Activated CD4-positive, alpha-beta T cell treated with anti-CD3 and anti-CD28 coated beads, Interleukin-2, Interleukin-6, amounts not matched to agents 100 ng/mL and 50 ng/mL, durations not matched to agents 16 hours and 8 hours (primary cell): ENCODE results near the gene PNMA1.

Experiments
- DNase-seq: peaks from one replicate; pipeline ENCODE4 v3.0.0-alpha.2; 2020

The PNMA1 gene

GRCh38 chr14:73736842-73737241 lies 22.7 kb upstream of the PNMA1 start:
- no peak for DNase-seq

DNA sequence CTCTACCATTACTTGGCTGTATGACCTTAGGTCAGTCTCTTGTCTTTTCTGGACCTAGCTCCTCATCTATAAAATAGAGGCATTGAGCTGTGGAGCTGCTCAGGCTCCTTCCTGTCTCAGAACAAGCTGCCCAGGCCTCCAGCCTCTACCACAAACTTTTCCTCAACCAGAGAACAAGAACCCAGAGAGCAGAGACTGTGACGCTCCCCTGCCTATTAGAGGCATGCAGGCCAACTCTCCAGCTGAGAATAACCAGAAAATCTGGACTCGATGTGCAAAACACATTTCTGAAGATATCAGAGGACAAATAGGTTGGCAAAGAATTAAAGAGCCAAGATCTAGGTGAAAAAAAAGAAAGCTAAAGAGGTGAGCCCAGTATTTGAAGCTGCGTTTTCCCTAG lies 17.8 kb upstream of the PNMA1 start:
- DNase-seq, result no peak

DNA sequence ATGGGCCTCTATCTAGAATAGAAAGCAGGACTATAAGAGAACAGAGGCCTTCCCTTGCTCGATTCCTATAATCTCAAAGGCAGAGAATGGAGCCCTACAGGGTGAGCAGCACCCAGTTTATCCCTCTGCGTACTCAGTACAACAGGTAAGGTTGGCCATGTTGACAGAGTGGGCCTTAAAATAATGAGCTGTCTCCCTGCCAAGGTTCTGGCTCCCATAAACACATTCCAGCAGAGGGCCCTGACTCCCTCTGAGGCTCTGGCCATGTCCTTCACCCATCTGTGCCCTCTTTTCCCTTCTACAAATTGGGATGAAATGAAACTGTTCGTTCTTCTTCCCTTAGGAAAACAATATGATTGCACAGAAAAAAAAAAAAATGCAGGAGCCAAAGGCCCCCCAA lies 16.9 kb upstream of the PNMA1 start:
- DNase-seq, result no peak

- DNase-seq, result no peak
These were observed 15.5 kb upstream of the PNMA1 start for GRCh38 chr14:73729556-73730265.

DNA sequence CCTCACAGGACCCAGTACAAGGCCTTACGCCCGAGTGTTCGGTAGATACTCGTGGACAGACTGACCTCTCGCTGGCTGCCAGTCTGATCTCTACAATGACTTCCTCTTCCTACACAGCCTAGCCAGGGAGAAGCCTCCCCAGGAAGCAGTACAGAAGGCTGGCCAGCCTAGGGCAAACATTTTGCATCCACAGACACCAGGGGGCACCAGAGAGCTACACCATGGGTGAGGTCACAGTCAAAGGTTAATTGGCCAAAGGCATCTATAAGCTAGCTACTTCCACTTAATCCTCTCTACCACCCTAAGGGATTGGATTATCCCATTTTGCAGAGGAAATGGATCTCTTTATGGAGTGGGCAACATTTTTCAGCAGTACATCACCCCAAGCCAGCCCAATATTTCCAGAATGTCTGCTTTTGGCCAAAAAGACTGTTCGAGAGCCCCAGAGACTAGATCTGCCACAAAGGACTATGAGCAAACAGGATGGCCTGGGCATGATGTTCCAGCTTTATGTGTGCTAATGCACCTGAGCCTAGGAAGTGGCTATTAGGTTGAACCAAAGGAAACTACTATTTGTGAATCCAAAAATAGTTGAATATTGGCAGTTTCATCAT lies 14.6 kb upstream of the PNMA1 start:
- DNase-seq, result peak; percentile 92

DNA sequence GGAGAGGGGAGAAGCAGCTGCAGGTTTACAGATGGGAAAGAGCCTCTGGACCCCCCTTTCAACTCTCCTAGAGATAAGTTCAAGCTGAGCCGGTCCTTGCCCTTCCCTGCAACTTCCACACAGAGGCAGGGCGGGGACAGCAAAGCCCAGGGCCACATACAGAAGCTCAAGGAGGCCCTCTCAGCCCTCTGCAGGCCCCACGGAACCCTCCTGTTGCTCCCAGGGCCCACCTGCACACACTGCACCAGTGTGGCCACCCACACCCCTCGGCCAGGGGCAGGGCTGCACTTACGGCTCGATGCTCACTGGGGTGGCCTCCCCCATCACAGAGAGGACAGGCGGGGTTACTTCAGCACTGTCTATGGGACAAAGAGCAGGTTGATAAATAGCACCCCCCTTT lies 13.0 kb upstream of the PNMA1 start:
- no peak for DNase-seq

DNA sequence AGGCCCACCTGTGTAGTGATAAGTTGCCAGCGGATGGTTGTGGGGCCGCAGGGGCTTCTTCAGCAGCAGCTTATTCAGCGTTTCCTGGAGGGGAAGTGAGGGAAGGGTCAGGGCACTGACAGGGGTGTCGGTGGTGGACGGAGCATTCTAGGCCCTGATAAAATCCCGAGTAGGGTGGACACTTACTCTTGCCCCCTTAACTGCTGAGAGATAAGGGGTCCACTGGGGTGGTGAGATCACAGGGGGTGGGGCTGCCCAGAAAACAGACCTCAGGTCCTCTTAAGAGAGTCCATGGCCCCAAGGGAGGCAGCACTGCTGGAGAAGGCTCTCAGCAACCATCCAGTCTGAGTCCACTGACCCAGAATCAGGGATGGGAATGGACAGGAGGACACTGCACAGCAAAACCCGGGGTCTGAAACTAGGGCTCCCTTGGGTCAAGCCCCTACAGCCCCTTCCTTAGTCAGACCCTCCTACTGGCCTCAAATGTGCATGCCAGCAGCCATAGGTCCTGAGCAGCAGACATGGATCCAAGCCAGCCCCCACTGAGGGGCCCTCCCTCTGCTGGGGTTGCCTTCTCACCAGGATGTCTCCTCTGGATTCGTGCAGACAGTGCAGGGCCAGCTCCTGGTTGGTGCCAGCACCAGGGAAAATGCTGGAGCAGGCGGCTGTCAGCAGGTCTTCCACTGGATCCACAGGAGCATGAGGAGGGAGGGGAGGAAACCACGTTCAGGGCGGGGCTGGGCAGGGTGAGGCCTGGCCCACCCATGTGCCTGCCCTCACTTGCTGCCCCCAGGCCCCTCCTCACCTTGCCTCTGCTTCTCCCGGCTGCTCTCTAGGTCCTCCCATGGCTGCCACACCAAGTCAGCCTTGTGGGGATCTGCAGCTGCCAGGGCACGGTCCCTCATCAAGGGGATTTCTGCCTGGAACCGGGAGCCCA lies 12.1 kb upstream of the PNMA1 start:
- DNase-seq, result no peak

- no peak for DNase-seq
These were observed 11.2 kb upstream of the PNMA1 start for GRCh38 chr14:73725116-73726024.

- DNase-seq, result no peak
These were observed 10.5 kb upstream of the PNMA1 start for GRCh38 chr14:73724696-73725095.

DNA sequence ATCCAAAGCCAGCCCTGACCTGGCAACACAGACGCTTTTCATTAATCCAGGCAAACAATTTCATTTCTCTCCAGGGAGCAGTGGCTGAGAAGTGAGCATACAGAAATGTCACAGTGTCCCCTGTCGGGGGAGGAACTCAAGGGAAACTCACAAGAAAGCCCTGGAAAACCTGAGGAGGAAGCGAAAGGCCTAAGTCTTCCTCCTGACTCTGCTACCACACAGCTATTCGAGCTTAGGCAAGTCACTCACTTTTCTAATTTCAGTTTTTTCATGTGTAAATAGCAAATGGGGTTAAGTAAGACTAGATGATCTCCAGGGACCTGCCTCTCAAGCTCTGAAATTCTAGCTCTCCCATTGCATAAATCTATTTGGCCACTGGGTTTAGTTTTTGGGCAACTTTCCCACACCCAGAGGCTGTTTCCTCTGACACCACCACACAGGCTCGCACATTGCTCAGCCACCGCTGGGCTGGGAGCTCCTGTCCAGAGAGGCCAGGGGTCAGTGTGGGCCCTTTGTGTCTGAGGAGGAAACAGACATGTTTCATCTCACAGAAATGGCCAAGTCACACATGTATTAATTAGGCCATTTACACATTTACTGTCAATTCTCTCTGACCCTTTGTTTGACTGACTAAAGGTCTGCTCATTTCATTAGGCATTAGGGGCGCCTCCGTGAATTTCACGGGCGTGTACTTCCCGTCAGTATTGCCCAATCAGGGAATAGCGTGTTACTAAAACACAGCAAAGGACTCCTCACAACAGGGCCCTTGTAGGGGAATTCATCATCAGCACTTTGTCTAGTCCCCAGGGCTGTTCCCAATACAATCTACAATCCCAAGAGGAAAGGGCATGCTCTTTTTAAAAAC lies 9.8 kb upstream of the PNMA1 start:
- DNase-seq, result no peak

DNA sequence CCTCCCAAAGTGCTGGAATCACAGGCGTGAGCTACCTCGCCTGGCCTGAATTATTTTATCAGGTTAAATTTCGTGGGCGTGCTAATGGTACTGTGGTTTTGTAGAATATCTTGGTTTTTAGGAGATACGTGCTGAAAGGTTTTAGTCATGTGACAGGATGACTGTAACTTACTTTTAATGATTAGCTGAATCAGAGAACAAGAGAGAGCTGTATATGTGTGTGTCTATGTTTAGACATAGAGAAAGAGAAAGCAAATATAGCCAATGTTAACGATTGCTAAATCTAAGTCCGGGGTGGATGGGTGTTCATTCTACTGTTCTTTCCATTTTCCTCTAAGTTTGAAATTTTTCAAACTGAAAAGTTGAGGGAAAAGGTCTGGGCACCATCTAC lies 9.2 kb upstream of the PNMA1 start:
- no peak for DNase-seq

DNA sequence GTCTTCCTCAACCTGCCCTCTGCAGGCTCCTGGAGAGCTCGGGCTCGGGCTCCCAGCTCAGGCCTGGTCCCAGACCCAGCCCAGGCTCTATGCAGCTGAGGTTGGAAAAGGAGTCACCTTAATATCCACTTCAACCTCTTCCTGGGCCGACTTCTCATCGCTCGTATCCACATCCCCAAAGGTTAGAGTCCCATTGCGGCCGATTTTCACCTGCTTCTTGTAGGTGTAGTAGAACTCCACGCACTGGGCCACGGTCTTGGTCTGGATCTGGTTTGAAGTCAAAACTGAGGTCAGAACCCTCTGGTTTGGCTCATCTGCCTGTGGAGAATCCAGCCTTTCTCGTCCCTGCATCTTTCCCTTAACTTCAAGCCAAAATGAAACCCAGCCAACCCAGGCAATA lies 8.4 kb upstream of the PNMA1 start:
- DNase-seq, result no peak

- DNase-seq, result no peak
These were observed 7.1 kb upstream of the PNMA1 start for GRCh38 chr14:73721101-73721821.

DNA sequence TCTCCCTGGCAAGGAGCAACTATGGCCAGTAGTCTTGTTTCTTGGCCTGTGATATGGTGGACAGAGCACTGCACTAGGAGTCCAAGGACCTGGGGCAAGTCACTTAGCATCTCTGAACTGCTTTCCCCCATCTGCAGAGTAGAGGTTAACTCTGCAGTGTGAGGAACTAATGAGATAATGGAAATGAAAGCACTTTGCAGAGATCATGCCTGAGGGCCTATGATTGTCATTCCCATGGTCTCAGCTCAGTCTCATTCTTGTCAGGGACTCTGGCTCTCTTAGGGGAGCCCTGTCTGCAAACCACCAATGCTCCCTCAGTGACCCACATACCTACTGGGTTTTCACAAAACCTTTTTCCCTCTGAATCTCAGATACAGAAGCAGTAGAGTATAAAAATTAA lies 6.5 kb upstream of the PNMA1 start:
- no peak for DNase-seq

DNA sequence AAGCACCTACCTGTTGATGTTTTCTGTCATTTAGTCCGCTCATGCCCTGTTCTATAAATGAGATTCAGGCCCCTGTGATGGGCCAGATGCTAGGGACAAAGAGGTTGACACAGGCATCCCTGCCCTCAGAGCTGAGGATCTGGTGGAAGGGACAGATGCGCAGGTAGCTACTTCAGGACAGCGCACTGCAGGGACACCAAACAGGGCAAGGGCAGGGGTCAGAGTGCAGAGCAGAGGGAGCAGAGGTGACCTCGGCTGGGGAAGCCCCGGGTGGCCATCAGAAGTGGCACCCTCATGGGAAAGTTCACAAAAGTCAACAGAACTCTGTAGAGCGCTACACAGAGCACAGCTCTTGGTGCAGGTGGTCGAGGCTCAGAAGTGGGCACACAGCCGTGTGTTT lies 5.6 kb upstream of the PNMA1 start:
- DNase-seq, result no peak

DNA sequence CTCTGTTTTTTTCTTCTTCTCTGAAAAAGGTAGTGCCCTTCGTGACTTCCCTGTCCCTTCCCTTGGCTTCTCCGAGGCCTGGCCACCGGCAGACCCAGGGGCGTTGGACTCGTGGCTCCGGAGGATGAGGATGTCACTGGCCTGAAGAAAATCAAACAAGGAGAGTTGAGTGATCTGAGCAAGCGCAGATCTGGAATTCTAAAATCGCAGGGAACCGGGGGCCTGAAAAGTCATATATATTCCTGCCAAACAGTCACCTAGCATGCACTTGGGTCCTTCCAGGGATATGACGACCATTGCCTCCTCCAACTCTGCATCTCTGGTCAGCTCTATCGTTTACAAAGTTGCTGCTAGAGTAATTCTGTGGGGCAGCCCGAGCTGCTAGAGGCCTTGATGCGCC lies 5.2 kb upstream of the PNMA1 start:
- no peak for DNase-seq

GRCh38 chr14:73718418-73719251 lies 4.5 kb upstream of the PNMA1 start:
- DNase-seq, result no peak

GRCh38 chr14:73717711-73718417 lies 3.7 kb upstream of the PNMA1 start:
- no peak for DNase-seq

DNA sequence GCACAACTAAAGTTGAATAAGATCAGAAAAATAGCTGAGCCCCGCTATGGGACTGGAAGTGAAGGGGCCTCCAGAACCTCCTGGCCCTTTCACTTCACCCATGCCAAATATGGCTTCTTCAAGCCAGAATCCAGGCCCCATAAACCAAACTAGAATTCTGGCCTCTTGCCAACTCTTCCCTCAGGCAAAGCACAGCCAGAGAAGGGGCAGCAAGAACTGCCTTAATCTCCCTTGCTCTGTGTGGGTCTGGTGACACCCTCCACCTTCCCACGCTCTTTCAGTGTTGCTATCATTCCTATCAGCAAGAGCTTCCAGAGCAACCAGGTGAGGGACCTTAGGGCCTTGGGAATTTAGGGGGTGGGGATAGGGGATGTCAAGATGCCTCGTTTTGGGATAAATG lies 3.1 kb upstream of the PNMA1 start:
- no peak for DNase-seq

- no peak for DNase-seq
These were observed 1.5 kb upstream of the PNMA1 start for GRCh38 chr14:73715707-73716106.
